Measurements from ENCODE around the gene FGFR4.

FGFR4 gene

DNA sequence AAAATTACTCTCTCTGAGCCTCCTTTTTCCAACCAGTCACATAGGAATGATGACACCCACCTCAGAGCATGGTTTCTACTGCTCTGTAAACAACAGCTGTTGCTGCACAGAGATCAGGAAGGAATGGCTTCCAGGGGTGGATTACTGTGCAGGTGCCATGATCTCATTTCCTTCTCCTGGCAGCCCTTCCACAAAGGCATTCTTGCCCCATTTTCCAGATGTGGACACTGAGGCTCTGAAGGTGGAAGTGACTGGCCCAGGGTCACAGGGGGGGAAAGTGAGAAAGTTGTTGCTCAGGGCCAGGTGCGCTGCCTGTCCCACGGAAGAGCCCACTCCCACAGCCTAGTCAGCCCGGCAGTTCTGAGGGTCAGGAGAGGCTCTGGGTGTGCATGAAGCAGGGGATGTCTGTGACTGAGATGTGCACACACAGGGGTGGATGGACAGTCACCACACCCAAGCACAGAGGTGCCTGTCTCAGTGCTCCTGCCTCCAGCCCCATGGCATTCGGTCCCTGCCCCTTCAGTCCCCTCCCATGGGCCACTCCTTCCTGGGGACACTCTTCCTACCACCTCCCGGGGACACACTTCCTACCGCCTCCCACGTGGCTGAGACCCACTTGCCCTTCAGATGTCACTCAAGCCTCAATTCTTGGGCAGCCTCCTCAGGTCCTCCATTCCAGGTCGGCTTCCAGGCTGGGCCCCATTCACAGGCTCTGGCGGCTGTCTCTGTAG, 17.0 kb downstream of the FGFR4 start:
- DNase-seq: no peak

GRCh38 chr5:177105691-177106476, 19.2 kb downstream of the FGFR4 start:
- DNase-seq: no peak

DNA sequence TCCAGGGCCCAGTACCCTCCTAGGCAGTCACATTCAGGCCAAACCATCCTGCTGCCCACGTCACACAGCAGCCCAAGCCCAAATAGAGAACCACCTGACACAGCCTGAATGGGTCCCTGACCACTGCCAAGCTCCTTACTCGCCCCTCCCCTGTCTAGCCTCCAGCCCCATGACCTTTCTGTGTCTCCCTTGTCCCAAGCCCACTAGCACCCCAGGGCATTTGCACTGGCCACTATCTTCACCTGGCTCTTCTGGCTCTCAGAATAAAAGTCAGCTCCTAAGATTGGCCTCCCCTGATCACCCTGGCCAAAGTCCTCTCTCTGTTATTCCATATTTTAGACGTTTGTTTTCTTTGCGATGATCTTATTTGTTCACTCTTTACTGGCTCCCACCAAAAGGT, 20.4 kb downstream of the FGFR4 start:
- no peak for DNase-seq

DNA sequence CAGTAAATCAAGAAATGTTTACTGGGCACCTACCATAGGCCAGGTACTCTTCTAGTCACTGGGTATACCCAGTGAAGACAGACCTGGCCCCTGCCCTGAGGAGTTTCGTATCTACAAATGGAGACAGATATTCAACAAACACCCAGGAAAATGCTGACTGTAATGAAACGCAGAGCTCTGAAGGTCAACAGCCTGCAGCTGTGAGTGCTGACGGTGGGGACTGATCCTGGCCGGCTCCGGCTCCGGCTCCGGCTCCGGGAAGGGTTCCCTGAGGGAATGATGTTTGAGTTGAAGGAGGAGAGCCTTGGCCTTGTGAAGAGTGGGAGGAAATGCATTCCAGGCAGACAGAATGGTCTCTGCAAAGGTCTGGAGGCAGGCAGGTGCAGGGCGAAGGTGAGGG, 23.1 kb downstream of the FGFR4 start:
- DNase-seq: no peak

- peak; percentile 40 to 46 for DNase-seq
Measured at GRCh38 chr5:177111720-177112394, 25.1 kb downstream of the FGFR4 start.

DNA sequence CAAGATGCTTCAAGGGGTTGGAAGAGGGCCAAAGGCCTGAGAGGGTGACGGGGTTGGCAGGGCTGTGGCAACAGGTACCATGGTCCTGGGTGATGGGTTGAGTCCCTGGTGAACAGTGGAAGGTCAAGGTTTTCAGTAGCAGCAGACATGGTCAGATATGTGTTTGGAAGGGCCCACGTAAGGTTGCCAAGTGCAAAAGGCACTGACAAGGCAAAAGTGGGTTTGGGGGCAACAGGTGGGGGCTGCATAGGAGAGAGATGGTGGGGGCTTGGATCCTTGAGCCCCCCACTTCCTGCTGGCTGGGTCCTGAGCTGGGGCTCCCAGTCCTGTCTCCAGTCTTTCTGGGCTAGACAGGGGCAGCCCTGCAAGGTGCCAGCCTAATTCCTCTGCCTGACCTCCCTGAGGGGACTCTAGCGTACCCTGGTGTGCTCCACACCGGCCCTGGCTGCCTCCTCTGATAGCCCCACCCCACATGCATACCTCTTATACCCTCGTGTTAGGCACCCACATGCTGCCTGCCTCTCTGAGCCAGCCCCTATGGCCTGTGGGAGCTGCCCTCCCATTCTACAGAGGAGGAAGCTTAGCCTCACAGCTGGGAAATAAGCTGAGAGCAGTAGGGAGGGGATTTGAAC, 26.0 kb downstream of the FGFR4 start:
- no peak for DNase-seq

- DNase-seq: peak; percentile 84 to 85
Measured at GRCh38 chr5:177113566-177114424, 27.1 kb downstream of the FGFR4 start.

DNA sequence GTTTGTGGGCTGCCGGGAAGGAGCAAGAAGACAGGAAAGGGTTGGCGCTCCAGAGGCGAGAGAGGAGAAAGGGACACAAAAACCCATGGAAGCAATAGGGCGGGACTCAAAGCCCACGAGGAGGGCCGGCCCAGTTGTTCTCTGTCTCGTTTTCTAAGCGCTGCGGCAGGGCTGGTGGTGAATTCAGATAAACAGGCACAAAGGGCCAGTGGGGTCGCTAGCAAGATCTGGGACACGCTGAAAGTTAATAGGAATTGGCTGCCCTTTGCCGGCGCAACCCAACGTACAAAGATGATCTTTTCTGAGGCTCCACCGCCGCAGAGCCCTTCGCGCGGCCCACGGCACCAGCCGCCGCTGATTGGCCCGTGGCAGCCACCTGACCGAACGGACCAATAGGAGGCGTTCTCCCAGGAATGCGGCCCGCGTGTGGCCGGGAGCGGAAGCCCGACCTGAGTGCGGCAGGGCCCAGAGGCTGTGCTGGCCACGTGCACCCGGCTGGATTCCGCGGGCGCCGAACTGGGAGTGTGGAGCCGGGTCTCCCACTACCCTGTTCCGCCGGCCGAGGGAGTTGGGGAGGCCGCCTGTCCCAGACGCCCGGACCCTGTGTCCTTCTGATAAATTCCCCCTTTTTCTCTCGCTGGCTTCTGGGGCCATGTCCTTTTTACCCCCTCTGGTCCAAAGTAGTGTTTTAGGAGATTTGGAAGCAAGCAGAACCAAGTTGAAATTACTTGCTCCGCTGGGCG, 30.1 kb downstream of the FGFR4 start:
- DNase-seq: no peak

- no peak for DNase-seq
Measured at GRCh38 chr5:177117441-177118045, 30.8 kb downstream of the FGFR4 start.

- DNase-seq: no peak
Measured at GRCh38 chr5:177122566-177122965, 35.9 kb downstream of the FGFR4 start.

DNA sequence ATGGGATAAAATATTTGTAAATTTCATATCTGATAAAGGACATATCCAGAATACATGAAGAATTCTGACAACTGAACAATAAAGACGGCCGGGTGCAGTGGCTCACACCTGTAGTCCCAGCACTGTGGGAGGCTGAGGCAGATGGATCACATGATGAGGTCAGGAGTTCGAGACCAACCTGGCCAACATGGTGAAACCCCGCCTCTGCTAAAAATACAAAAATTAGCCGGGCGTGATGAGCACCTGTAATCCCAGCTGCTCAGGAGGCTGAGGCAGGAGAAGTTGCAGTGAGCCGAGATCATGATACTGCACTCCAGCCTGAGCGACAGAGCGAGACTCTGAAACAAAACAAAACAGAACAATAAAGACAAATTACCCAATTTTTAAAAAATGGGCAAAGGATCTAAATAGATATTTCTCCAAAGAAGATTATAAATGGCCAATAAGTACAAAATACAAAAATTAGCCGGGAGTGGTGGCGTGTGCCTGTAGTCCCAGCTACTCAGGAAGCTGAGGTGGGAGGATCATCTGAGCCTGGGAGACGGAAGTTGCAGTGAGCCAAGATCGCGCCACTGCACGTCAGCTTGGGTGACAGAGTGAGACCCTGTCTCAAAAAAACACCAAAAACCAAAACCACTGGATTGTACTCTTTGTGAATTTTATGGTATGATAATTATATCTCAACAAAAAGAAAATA, 37.2 kb downstream of the FGFR4 start:
- no peak for DNase-seq

GRCh38 chr5:177124486-177124991, 37.8 kb downstream of the FGFR4 start:
- DNase-seq: no peak

DNA sequence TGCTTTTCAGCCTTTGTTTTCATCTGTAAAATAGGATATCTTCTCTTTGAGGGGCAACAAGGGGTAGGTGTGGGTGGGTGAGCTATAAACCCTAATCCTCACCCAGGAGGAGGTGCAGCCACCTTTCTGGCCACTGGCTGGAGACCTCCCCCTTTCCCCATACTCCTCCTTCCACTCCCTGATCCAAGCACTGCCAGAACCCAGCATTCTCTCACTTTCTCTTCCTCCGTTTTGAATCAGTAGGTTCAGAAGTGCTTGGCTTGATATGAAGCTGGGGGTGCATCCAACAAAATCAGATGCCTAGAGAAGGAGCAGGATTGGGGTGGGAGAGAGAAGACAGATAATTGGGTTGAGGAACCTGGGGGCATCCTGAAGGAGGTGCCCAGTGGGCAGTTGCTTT, 40.1 kb downstream of the FGFR4 start:
- DNase-seq: no peak

- DNase-seq: no peak
Measured at GRCh38 chr5:177128551-177128981, 41.9 kb downstream of the FGFR4 start.

GRCh38 chr5:177130211-177131018, 43.7 kb downstream of the FGFR4 start:
- DNase-seq: no peak

DNA sequence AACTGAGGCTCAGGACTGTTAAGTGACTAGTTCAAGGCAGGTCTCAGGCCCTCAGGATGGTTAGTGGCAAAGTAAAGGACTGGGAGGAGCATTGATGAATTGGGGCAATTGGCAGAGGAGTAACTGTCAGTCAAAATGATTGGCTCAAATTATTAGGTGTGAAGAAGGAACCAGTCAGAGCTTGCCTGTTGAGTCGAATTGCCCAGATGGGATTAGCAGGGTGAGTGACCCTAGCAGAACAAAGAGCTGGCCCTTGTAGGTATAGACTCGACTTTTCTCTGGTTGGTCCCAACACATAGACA, 44.3 kb downstream of the FGFR4 start:
- no peak for DNase-seq

GRCh38 chr5:177131352-177132135, 44.8 kb downstream of the FGFR4 start:
- no peak for DNase-seq

Data from Kasumi-1 (cell line).